ENCODE measurements around the gene GPR183.

- no peak for TF ChIP-seq CTCF (conservative IDR thresholded peaks at IDR 0.05; ENCODE audit: low read length)
- TF ChIP-seq EZH2phosphoT487 (IDR thresholded peaks at IDR 0.05; ENCODE audit: borderline replicate concordance) = no peak
Observed at GRCh38 chr13:99271249-99271648, 36.0 kb downstream of the GPR183 start.

Measured in Loucy (cell line).